ENCODE data around the gene SCAPER.

DNA sequence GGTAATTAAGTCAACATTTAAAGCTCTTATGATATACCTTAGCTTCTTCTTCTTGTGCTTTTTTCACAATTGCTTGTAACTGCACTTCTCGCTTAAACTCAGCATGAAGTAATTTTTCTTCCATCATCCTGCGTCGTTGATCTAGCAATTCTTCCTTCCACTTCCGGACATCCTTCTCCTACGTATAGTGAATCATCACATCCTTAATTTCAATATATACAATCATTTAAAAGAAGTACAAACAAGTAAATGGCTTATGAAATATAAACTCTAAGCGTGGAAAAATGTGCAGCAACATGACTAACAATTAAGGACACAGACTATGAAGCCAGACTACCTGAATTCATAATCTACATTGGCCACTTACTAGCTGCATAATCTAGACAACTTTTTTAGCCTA lies 151.4 kb downstream of the SCAPER start:
- TF ChIP-seq CTCF (IDR thresholded peaks at IDR 0.05) (no peak), POLR2A (IDR thresholded peaks at IDR 0.05; ENCODE audit: low read length) (no peak)

Data from A549 (cell line).